HepG2 (cell line): Measurements from ENCODE around the gene RAD54L. TPM values are rescaled to one million over a fixed set of nuclear protein-coding genes. Genes with fewer than 3 reads are reported as not detected.

Experiments used
- CCDC6 ChIP-seq: sonication (generic); formaldehyde crosslinking; IDR thresholded peaks from 2 replicates; pipeline ENCODE4 v1.8.1; 2022; ENCODE audit warnings: mild to moderate bottlenecking, missing genetic modification reagents, moderate library complexity
- CEBPB ChIP-seq: IDR thresholded peaks from 2 replicates; pipeline ENCODE4 v1.6.1; 2011; ENCODE audit warnings: low read depth, low read length, improper control_type of control experiment, borderline replicate concordance
- HDAC2 ChIP-seq: sonication (generic); formaldehyde crosslinking; IDR thresholded peaks from 2 replicates; pipeline ENCODE4 v1.4.0; 2020; ENCODE audit warnings: missing genetic modification reagents
- HNF1B ChIP-seq: sonication (generic); formaldehyde crosslinking; IDR thresholded peaks from 2 replicates; pipeline ENCODE4 v1.5.1; 2020; ENCODE audit warnings: mild to moderate bottlenecking, moderate library complexity, missing genetic modification reagents
- JARID2 ChIP-seq: sonication (generic); formaldehyde crosslinking; IDR thresholded peaks from 2 replicates; pipeline ENCODE4 v1.8.1; 2023; ENCODE audit warnings: missing genetic modification reagents, inconsistent platforms; ENCODE audit not compliant: insufficient replicate concordance
- JDP2 ChIP-seq: sonication (generic); formaldehyde crosslinking; IDR thresholded peaks from 2 replicates; pipeline ENCODE4 v1.8.1; 2022; ENCODE audit warnings: missing genetic modification reagents, borderline replicate concordance
- KDM4B ChIP-seq: sonication (generic); formaldehyde crosslinking; IDR thresholded peaks from 2 replicates; pipeline ENCODE4 v1.4.0; 2020; ENCODE audit warnings: missing genetic modification reagents
- KMT2A ChIP-seq: sonication (generic); formaldehyde crosslinking; IDR thresholded peaks from 2 replicates; pipeline ENCODE4 v1.4.0; 2020; ENCODE audit warnings: missing genetic modification reagents
- MIER2 ChIP-seq: IDR thresholded peaks from 2 replicates; pipeline ENCODE4 v1.6.1; 2016; ENCODE audit warnings: missing biosample characterization, missing genetic modification reagents
- NFIC ChIP-seq: IDR thresholded peaks from 2 replicates; pipeline ENCODE4 v1.6.1; 2012; ENCODE audit warnings: mild to moderate bottlenecking, low read length, inconsistent platforms
- NPAS2 ChIP-seq: sonication (generic); formaldehyde crosslinking; IDR thresholded peaks from 2 replicates; pipeline ENCODE4 v1.8.0; 2022; ENCODE audit warnings: mild to moderate bottlenecking, missing genetic modification reagents, borderline replicate concordance
- NR2F6 ChIP-seq, 2 experiments: IDR thresholded peaks; 2 replicates each; pipeline ENCODE4 v1.6.1; 2016; ENCODE audit warnings: antibody characterized with exemption in 1 of 2, mild to moderate bottlenecking in 1 of 2
- NRL ChIP-seq: sonication (generic); formaldehyde crosslinking; IDR thresholded peaks from 2 replicates; pipeline ENCODE4 v1.5.0; 2020; ENCODE audit warnings: missing genetic modification reagents, mild to moderate bottlenecking, moderate library complexity, borderline replicate concordance
- RBAK ChIP-seq: sonication (generic); formaldehyde crosslinking; IDR thresholded peaks from 2 replicates; pipeline ENCODE4 v1.5.1; 2020; ENCODE audit warnings: mild to moderate bottlenecking, missing genetic modification reagents
- RXRB ChIP-seq: IDR thresholded peaks from 2 replicates; pipeline ENCODE4 v1.6.1; 2016; ENCODE audit warnings: borderline replicate concordance, missing genetic modification reagents, missing compliant biosample characterization
- SNAPC5 ChIP-seq: sonication (generic); formaldehyde crosslinking; IDR thresholded peaks from 2 replicates; pipeline ENCODE4 v1.8.1; 2023; ENCODE audit warnings: mild to moderate bottlenecking, missing genetic modification reagents, borderline replicate concordance
- TBP ChIP-seq: sonication (generic); formaldehyde crosslinking; IDR thresholded peaks from 2 replicates; pipeline ENCODE4 v1.5.0; 2020; ENCODE audit warnings: missing genetic modification reagents
- ZBTB25 ChIP-seq: IDR thresholded peaks from 2 replicates; pipeline ENCODE4 v1.6.1; 2018; ENCODE audit warnings: missing genetic modification reagents
- ZNF124 ChIP-seq: sonication (generic); formaldehyde crosslinking; IDR thresholded peaks from 2 replicates; pipeline ENCODE4 v1.4.0; 2020; ENCODE audit warnings: missing genetic modification reagents
- ZNF841 ChIP-seq: sonication (generic); formaldehyde crosslinking; IDR thresholded peaks from 2 replicates; pipeline ENCODE4 v1.8.1; 2023; ENCODE audit warnings: missing genetic modification reagents, borderline replicate concordance
- polyA plus RNA-seq, 8 experiments: library from polyadenylated mRNA; depleted of rRNA in 3 of 8; stranded (reverse) in 7 of 8; unstranded in 1 of 8; fragments of >200 nt; fragmentation: Illumina TruSeq in 4 of 8; extraction: Trizol in 4 of 8; gene quantifications; 2 replicates each; pipeline versions ENCODE4 v1.2.1 to v1.2.3, GENCODE V29; 2011 to 2016; ENCODE audit warnings: low read depth in 4 of 8, missing spikeins in 1 of 8, mixed read lengths in 1 of 8; ENCODE audit not compliant: insufficient read depth in 1 of 8
- total RNA-seq, 5 experiments: library from RNA; depleted of rRNA; stranded (reverse); fragments of >200 nt; fragmentation: Illumina TruSeq; extraction: Trizol; gene quantifications; 2 replicates each; pipeline ENCODE4 v1.2.3, GENCODE V29; 2016; ENCODE audit warnings: low read depth in 1 of 5
- TF ChIP-seq, protein P1 (sequence below): sonication (generic); formaldehyde crosslinking; IDR thresholded peaks from 2 replicates; pipeline ENCODE4 v1.4.0; 2020; ENCODE audit warnings: missing genetic modification reagents
- TF ChIP-seq, protein P2 (sequence below): sonication (generic); formaldehyde crosslinking; IDR thresholded peaks from 2 replicates; pipeline ENCODE4 v1.4.0; 2020; ENCODE audit warnings: mild to moderate bottlenecking, missing genetic modification reagents

The RAD54L gene
- total and polyA plus RNA-seq, 2 of the 13 experiments (the other 11 are each of a cell fraction or from before 2014, with no cell fraction given): 10.2 to 30.0 TPM

DNA sequence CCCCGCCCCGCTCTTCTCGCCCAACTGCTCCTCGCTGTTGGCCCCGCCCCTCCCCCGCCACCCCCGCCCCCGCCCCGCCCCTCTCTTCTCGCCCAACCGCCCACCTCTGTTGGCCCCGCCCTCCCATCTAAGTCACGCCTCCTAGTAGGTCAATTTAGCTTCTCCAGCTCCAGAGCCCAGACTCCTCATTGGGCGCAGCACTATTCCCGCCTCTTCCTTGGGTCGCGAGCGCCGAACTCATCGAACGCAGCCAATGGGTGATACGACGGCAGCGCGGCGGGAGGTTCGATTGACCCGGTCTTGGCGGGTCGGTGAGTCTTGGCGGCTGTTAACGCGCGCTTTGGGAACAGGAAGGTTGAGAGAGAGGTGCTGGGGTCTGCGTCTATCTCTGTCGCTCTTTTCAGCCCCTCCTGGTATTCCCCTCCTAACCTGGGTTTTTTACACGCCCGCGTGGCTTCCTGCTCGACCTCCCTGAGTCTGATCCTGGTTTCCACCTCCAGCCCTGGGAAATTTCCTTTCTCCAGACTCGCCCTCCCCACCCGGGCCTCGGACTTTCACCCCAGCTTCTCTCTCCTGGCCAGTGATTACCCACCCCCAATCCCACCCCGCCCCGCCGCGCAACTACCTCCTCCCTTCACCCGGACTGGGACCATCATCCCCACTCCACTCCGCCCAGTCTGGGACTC lies at the start of gene RAD54L (continued):
- TF ChIP-seq, protein P1, sequence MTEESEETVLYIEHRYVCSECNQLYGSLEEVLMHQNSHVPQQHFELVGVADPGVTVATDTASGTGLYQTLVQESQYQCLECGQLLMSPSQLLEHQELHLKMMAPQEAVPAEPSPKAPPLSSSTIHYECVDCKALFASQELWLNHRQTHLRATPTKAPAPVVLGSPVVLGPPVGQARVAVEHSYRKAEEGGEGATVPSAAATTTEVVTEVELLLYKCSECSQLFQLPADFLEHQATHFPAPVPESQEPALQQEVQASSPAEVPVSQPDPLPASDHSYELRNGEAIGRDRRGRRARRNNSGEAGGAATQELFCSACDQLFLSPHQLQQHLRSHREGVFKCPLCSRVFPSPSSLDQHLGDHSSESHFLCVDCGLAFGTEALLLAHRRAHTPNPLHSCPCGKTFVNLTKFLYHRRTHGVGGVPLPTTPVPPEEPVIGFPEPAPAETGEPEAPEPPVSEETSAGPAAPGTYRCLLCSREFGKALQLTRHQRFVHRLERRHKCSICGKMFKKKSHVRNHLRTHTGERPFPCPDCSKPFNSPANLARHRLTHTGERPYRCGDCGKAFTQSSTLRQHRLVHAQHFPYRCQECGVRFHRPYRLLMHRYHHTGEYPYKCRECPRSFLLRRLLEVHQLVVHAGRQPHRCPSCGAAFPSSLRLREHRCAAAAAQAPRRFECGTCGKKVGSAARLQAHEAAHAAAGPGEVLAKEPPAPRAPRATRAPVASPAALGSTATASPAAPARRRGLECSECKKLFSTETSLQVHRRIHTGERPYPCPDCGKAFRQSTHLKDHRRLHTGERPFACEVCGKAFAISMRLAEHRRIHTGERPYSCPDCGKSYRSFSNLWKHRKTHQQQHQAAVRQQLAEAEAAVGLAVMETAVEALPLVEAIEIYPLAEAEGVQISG (CRISPR knock-in tag): peak; percentile 76
- TF ChIP-seq CCDC6 (CRISPR knock-in tag) (peak; percentile 99), ZBTB25 (CRISPR knock-in tag) (peak; percentile 69; the same call in 1 of the 2 replicates), HNF1B (peak; percentile 51; the same call in 1 of the 2 replicates), KDM4B (no peak), SNAPC5 (CRISPR knock-in tag) (peak; percentile 94), KMT2A (no peak), JARID2 (CRISPR knock-in tag) (no peak), JDP2 (peak; percentile 37; the same call in 1 of the 2 replicates), CEBPB (no peak), NFIC (no peak), RXRB (CRISPR knock-in tag) (peak; percentile 30; the same call in 1 of the 2 replicates), NRL (CRISPR knock-in tag) (no peak; the same call in 1 of the 2 replicates), RBAK (CRISPR knock-in tag) (no peak), ZNF124 (0 out of 2 replicates have a peak, but pooled peaks have one; percentile 53), NPAS2 (CRISPR knock-in tag) (no peak), ZNF841 (CRISPR knock-in tag) (no peak), TBP (no peak), MIER2 (CRISPR knock-in tag) (no peak), NR2F6 (IDR thresholded peaks at IDR 0.05) (no peak), NR2F6 (CRISPR knock-in tag; IDR thresholded peaks at IDR 0.05) (no peak), HDAC2 (CRISPR knock-in tag) (peak; percentile 78)
- TF ChIP-seq, protein P2, sequence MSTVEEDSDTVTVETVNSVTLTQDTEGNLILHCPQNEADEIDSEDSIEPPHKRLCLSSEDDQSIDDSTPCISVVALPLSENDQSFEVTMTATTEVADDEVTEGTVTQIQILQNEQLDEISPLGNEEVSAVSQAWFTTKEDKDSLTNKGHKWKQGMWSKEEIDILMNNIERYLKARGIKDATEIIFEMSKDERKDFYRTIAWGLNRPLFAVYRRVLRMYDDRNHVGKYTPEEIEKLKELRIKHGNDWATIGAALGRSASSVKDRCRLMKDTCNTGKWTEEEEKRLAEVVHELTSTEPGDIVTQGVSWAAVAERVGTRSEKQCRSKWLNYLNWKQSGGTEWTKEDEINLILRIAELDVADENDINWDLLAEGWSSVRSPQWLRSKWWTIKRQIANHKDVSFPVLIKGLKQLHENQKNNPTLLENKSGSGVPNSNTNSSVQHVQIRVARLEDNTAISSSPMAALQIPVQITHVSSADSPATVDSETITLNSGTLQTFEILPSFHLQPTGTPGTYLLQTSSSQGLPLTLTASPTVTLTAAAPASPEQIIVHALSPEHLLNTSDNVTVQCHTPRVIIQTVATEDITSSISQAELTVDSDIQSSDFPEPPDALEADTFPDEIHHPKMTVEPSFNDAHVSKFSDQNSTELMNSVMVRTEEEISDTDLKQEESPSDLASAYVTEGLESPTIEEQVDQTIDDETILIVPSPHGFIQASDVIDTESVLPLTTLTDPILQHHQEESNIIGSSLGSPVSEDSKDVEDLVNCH (CRISPR knock-in tag): no peak
